NCI-H146 treated with DMSO at 0.1 percent for 48 hours (cell line): Measurements from ENCODE around the gene KCNQ1.

ENCODE experiments used
- DNase-seq: peaks from one replicate; lab custom pipeline; 2025; ENCODE audit not compliant: unreplicated experiment; lab: John Stamatoyannopoulos, UW

KCNQ1 gene

DNA sequence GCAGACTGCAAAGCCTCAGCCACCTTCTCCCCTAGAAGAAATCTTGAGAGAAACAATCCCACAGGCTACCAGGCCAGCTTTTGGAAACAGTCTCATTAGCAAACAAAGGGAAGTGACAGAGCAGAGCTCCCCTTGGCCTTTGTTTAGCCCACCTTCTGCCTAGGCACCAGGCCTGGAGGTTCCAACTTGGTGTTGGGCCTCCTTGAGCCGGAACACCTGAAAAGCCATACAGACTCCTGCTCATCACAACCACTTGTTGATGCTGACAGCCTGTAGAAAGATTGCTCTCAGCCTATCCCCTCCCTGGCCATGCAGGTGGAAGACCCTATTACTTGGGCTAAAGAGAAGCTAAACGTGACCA, 228.4 kb downstream of the KCNQ1 start:
- no peak for DNase-seq

DNA sequence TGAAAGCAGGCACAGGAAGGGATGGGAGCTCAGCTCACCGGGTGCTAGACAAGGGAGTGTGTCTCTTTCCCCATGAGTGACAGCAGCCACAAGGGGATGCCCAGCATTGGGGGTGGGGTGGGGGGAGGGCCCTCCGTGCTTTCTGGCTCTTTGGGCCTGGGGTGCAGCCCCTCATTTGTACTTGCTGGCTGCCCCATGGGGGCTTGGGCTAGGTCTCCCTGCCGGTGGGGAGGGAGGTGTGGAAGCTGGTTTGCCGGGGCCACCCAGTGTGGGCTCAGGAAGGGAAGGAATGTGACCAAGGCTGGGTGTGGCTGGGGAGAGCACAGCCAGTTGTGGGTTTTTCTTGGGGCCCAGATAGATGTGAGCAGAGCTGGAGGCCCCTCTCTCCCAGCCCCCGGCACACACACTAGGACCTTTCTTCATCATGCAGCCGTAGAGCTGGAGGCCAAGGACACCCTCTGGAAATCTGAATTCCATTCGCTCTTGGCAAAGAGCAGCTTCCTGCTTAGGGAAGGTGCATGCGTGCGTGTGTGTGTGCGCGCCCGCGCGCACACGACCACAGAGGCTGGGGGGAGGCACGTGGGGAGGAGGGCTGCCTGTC, 229.2 kb downstream of the KCNQ1 start:
- DNase-seq: no peak

DNA sequence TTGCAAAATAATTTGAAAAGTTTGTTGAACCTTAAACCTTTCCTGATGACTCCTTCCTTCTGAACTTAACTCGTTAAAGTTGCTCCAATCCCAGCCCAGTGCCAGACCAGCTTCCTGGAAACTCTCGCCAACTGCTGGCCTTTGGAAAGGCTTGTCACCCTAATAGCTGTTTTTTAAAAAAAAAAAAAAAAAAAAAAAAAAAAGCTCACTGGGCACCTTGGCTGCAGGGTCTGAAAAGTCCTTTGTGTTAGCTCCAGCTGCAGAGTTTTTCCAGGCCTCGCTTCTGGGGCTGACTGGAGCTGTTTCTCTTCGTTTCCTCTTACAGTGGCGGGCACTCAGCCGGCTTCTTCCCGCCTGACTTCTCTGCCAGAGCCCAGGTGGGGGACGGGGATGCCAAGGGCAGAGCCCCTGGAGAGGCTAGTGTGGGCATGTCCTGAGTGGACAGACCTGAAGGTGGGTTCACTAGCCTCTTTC, 229.9 kb downstream of the KCNQ1 start:
- no peak for DNase-seq

DNA sequence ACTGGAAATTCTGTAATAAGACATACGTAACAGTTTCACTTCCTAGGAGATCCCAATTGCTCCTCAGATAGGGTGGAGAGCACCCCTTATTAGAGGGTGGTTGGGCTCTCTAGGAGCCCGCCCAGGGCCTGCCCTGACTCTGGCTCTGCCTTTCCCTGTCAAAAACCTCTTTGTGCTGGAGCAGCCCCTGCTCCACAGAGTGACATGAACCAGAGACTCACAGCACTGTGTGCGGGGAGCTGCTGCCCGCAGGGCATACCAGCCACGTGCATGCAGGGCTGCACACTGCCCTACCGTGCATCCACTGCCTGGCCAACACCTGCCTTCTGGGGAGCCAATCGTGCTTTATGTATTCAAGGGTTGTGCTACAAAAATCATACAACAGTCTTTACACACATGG, 230.7 kb downstream of the KCNQ1 start:
- DNase-seq: no peak

DNA sequence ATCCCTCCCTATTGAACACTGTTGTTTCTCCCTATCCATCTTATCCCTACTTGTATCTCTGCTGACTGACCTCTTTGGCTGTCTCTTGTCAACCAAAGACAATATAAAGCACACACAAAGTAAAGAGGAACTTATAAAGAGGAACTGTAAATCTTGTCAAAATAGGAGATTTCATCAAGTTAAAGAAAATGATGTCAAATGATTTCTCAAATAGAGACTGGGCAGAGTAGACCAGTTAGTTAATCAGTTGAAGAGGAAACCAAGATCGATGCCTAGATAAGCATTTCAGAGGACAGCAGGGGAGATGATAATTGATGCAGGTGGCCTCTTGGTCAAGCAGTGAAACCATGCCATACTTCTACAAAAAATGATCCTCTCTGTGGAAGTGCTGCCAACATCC, 232.3 kb downstream of the KCNQ1 start:
- DNase-seq: peak; percentile 53

DNA sequence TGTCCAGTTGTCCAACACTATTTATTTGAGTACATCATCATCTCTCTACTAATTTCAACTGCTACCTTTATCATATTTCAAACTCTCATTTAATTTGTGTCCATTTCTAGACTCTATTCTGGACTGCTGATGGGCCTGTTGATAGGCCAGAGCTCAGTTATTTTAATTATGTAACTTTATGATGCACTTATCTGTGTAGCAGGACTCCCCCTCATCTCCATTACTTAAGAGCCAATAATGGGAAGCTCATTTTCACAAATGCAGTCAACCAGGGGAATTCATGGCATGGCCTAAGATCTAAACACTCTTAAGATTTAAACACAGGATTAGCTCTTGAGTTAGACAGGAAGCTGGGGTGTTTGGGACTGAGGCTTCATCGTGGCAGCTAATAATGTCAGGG, 233.6 kb downstream of the KCNQ1 start:
- no peak for DNase-seq

DNA sequence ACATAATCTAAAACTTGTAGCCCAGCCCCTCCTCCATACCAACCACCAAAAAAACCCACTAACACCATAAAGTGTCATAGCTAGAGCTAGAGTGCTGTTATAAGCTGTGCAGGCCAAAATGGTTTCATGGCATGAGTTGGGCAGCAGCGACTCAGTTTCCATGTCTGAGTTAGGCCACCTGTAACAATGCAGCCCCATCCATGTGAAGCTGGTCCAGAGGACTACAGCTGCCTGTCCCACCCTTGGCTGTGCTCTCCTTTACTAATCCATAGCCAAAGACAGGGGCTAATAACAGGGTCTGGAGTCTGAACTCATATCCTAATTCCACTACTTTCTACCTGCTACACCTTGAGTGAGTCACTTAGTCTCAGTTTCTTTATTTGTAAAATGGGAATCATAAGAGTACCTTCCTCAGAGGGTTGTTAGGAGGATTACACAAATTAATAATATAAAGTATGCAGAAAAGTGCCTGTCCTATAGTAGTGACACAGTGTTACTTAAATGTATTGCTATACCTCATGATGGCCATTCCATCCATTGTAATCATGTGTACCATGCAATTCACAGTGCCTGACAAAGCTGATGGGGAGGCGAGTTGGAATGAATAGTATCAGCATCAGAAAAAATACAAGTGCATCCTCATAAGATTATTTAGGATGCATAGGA, 234.3 kb downstream of the KCNQ1 start:
- DNase-seq: no peak

DNA sequence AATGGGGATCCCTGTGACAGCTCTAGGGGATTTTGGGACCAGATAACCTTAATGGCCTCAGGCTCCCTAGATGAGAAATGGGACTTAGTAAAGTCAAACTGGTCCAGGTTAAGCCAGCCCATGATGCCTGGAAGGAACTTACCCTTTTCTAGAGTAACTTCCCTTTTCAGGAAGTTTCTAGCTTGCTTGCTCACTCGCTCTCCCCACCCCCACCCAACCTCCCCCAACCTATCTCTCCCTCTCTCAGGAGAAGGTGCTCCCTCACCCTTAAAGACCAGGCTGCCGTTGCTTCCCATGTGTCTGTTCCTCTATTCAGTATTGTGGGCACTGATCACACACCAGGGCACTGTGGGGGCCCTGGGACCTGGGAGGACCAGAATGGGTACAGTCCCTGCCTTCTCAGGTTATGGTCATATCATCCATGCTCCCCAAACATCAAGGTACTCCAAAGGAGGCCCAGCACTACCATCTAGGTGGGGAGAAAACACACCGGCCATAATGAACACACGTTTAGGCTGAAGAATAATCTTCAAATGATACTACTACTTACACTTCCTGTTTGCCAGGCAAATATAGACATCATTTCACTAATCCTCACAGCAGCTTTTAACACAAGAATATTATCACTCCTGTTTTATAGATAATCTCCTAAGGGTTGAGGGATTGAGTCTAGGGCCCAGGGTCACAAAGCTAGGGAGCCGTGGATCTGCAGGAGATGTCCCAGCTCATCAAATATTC, 236.8 kb downstream of the KCNQ1 start:
- DNase-seq: no peak

DNA sequence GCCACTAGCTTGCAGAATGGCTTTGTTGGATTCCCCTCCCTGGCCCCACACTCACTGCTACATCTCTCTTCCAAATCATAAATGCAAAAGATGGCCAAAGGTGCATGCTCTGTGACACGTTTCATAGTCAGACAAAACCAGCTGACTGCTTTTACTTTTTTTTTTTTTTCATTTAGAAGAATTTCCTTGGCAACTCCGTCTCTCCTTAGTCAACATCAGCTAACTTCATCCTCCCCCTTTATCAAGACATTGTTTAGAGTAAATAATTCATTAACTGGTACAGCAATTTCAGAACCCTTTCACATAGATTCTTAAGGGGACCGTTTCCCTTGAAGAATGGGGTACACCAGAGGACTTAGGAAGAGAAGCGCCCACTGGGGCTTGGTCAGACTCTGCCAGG, 239.0 kb downstream of the KCNQ1 start:
- no peak for DNase-seq

DNA sequence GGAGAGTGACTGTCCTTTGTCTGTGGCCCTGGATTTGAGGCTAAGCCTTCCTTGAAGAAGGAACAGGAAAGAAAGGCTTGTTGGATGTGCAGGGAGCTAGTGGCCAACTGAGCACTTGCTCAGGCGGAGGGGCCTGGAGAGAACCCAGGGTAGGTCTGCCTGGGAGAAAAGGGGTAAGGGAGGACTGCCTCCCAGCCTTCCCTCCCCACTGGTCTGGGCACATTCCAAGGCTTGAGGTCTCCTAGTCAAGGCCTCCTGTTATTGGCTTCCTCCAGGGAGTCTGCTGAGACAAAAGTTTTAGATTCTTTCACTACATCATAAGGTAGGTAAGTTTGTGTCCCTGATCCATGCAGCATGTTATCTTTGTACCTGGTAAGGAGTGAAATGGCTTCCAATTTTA, 239.8 kb downstream of the KCNQ1 start:
- no peak for DNase-seq

DNA sequence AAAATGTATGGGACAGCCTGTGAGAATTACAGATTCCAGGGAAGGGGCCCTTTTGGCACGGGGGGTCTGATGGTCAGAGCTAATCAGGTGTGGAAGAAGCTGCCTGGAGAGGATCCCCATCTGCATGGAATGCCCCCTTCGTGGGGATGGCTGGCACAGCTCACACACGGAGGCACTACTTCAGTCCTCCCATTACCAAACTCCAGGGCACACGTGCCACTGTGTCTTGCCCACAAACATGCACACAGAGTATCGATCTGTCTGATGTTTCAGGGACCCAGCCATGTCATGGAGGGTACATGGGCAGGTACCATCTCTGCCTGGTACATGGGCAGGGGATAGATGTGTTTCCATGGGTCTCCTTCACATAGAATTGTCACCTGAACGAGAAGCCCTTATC, 240.2 kb downstream of the KCNQ1 start:
- no peak for DNase-seq

DNA sequence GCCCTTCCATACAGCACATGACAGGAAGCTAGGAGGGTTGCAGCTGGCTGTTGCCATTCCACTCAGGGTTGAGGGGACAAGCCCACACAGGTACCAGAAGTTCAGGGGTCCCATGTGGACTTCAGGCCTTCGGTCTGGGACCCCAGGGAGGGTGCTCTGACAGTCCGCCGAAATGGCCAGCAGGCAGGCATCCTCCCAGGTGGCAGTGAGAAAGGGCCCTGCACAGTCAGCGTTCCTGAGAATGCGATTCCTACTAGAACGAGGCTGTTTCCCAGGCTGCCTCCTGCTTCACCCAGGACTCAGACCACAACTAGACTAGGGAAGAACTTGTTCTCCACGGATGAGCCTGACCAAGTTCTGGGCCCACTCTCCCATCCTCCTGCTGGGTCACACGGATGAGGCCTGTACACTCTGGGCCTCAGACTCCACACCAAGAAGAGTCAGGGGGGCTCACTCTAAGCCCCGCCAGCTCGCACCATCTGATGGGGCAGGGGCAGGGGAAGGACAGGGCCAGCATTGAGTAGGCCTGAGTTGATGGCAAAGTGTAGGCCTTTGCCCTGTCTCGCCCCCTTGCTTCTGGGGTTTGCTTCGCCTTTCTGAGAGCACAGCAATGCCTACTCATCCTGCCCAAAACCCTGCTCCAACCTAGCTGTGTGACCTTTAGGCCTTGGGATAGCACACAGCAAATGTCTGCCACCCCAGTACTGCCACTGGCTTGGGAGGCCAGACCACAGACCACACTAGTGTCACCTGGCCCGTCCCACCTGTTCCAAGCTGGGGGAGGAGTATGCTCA, 241.0 kb downstream of the KCNQ1 start:
- no peak for DNase-seq

DNA sequence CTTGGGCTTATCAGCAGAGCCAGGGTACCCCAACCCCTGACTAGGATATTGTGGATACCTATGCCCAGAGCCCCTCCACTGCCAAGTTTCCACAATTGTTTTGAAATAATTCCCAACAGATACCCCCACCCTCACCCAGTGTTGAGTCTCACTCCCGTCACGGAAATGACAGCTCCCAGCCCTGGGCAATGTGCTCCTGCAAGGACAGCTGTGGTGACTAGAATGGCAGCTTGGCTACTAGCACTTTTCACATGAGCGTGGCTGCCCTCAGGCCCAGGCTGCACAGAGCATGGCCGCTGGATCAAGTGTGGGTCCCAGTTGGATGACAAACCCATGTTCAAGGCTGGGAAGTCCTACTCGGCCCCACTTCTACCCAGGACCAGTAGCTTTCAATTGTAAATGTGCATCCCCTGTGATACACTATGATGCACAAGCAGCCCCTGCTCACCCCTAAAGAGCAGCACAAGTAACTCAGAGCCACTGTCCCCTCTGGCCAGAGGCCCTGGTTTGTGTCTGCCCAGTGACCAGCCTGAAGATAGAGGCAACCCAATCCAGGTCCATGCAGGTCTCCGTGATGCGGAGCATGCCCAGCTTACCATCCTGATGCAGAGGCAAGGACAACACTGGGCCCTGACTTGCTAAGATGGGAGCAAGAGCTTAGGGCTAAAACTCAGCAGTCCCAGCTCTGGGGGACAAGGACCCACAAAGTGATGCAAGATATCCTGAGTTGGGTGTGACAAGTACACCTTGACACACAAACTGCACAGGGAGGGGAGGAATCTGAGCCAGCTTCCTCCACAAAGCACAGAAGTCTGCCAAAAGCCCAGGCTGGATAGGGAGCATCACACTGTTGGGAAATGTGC, 241.8 kb downstream of the KCNQ1 start:
- DNase-seq: no peak

DNA sequence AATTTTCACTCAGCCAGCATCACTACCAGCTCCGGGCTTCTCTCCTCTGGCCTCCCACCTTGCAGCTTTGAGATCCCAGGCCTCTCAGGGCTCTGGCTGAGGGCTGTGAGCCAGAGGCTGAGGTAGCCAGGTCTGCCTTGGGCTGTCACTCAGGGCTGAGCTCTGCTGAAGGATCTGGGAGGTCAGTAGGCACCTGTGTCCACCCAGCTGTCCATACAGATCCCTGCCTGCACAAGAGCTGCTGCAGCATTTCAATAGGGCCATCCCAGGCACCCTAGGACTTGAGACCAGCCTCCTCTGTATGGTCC, 242.4 kb downstream of the KCNQ1 start:
- DNase-seq: no peak

DNA sequence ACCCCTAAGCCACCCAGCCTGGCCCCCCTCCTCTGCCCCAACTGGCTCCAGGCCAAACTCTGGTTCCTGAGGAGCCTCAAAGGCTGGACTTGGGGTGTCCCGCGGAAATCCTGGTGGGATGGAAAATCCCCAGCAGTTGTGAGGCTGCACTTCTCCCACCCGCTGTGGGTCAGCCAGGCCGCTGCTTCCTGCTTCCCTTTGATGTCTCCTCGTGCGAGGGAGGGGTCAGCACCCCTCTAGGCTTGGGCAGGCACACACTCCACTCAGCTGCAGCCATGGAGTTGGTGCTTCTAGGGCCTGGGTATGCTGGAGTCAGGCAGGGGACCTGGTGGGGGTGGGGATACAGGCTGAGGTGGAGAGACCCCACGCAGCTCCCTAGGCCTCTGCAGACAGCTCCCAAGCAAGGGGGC, 243.0 kb downstream of the KCNQ1 start:
- DNase-seq: no peak

DNA sequence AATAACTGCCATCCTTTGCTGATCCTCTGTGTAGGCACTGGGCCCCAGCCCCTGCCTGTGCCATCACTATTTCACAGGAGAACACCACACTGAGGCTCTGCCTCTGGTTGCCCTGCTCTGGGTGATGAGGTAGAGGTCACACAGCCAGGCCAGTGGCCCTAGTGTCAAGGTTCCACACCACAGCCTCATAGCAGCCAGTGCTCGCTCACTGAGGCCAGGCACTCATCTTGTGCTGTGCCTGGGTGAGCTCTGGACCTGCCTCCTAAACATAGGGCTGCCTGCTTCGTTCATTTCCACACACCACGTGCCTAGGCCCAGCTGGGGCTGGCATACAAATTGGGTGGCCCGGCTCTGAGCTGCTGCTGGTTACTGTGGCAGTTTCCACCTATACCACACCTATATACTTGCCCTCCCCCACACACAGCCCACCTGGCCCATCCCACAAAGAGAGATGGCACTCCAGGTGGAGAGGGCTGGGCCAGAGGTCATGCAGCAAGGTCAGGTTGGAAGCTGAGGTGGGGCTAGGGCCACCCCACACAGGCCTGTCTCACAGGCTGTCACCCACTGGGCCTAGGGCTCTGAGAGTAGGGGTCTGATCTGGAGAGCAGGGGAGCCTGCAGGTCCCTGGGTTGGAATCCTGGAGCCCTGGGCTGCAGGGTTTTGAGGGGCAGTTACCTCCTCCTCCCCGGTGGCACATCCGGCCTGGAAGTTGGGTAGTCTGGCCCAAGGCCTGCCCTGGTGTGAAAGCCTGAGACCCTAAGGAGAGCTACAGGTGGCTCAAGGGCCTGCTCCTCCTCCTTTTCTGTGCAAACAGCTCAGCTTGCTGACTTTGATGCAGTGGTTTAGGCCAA, 243.8 kb downstream of the KCNQ1 start:
- DNase-seq: no peak

DNA sequence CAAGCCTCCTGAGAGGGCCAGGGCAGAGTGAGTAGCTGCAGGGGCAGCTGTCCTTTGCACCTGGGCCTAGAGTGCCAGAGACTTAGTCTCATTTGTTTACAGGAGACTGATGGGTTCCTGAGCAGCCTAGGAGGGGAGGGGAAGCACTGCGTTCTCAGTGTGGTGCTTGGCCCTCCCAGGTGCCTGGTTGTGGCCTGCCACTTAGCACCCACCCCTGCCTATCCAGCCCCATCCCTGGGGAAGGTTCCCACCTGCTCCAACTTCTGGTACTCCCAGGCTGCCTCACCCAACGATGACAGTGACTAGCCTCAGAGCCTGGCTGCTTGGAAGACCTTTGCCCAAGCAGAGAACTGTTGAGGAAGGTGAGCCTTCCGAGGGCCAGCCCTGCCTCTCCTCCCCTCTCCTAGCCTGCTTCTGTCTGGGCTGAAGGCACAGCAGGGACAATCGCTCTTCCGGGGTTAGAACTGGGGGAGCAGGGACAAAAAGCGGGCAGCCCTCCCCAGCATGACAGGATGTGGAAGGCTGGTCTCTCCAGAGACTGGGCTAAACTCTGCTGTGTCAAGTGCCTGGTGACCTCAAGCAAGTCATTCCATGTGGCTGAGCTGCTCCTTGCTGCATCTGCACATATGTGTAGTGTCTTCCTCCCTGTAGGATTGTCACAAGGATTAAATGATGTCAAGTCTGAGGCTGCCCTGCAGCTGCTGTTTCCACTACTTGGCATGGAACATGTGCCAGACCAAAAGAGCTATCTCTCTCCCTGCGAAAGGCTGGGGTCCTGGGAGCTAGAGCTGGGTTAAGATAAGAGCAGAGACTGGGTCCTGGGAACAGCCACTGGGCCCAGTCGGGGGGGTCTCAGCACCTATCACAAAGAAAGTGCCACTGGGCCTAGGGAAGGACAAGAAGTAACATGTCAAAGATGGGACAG, 245.1 kb downstream of the KCNQ1 start:
- DNase-seq: no peak

DNA sequence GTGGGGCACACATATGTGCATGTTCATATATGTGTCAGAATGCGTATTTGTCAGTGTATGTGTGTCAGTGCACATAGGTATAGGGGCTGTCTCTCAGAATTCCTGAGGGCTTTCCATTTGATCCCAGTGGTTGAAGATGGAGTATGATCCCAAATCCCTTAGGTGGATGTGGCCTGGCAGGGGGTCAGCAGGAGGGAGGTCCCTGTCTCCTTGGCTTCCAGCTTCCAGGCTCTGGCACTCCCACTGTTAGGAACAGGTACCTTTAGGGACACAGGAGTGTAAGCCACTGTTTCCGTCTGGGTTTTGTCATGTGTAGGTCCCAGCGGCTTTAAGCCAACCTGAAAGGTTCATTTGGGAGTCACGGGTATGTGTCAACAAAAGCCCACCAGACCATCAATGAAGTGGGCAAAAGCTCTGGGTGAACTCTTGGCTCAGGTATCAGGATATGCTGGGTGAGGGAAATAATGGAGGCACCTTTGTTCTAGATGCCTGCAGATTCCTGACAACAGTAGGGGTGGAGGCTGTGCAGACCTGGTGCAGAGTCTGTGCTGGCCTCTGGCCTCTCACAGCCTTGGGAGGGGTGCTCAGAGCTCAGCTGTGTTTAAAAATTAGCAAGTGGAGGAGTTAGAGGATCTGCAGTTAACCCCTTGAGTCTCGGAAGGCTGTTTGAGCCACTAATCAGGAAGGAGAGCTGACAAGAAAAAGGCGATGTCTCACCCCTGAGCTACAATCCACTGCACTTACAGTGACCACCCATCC, 246.0 kb downstream of the KCNQ1 start:
- no peak for DNase-seq
